AG08396 (cell line): Measurements from ENCODE around the gene UNC5C.

Experiments
- DNase-seq: peaks from one replicate; pipeline ENCODE4 v3.0.0; 2012; ENCODE audit warnings: low spot score, mixed read lengths

The UNC5C gene

DNA sequence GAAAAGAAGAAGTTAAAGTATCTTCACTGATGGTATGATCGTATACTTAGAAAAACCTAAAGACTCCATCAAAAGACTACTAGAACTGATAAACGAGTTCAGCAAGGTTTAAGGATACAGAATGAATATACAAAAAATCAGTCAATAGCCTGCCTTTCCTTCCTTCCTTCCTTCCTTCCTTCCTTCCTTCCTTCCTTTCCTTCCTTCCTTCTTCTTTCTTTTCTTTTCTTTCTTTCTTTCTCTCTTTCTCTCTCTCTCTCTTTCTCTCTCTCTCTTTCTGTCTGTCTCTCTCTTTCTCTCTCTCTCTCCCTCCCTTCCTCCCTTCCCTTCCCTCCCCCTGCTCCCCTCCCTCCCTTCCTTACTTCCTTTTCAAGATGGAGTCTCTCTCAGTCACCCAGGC is 428.3 kb downstream of the UNC5C start:
- DNase-seq: no peak

DNA sequence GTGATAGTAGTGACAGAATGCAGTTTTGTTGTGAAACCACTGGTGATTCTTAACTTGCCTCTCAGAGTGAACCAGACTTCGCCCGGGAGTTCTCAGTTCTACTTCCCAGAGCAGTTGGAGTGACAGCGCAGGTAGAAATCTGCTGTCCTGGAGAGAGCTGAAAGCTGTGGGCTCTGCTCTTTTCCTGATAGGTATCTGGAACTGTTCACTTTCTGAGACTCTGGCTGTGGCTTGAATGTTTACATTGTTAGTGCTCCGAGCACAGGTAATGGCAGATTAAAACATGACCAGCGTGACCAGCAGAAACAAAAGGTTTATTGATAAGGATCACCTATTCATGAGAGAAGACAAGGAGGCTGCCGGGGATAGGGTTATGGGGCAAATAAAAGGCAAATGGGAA is 430.3 kb downstream of the UNC5C start:
- DNase-seq: no peak

DNA sequence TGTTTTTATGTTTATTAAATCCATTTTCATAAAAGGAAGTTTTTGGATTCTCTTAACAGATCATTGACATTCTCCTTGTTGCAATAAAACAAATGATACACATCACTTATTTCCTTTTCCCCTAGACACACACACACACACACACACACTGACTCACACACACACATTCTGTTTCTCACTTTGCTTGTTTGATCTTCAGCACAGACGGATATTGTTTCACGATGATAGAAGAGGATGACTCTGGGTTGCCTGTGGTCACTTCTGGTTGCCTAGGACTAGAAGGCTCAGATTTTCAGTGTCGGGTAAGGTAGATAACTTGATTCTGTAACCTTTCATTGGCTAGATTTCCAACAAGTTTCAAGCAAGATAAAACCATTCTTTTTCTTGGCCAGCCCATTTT is 434.3 kb downstream of the UNC5C start:
- no peak for DNase-seq
